Measurements from ENCODE around the gene CRIP2.

The CRIP2 gene

GRCh38 chr14:105465209-105466031 lies 9.2 kb upstream of the CRIP2 start:
- no peak for FAIRE-seq

- FAIRE-seq, result no peak
These were observed 7.9 kb upstream of the CRIP2 start for GRCh38 chr14:105466531-105467248.

GRCh38 chr14:105467249-105467941 lies 7.2 kb upstream of the CRIP2 start:
- FAIRE-seq, result no peak

GRCh38 chr14:105467942-105468471 lies 6.6 kb upstream of the CRIP2 start:
- FAIRE-seq, result no peak

GRCh38 chr14:105468621-105469241 lies 5.9 kb upstream of the CRIP2 start:
- FAIRE-seq, result no peak

- FAIRE-seq, result no peak
These were observed 4.9 kb upstream of the CRIP2 start for GRCh38 chr14:105469456-105470349.

GRCh38 chr14:105470350-105471296 lies 4.0 kb upstream of the CRIP2 start:
- no peak for FAIRE-seq

GRCh38 chr14:105471297-105471821 lies 3.3 kb upstream of the CRIP2 start:
- FAIRE-seq, result no peak

GRCh38 chr14:105471823-105472485 lies 2.7 kb upstream of the CRIP2 start:
- no peak for FAIRE-seq

GRCh38 chr14:105472486-105472991 lies 2.1 kb upstream of the CRIP2 start:
- FAIRE-seq, result no peak

GRCh38 chr14:105473033-105473676 lies 1.5 kb upstream of the CRIP2 start:
- no peak for FAIRE-seq

GRCh38 chr14:105473677-105474482 lies 741 bp upstream of the CRIP2 start:
- no peak for FAIRE-seq

- no peak for FAIRE-seq
These were observed 862 bp downstream of the CRIP2 start for GRCh38 chr14:105475269-105476096.

- FAIRE-seq, result no peak
These were observed 1.6 kb downstream of the CRIP2 start for GRCh38 chr14:105476097-105476830.

- no peak for FAIRE-seq
These were observed 2.4 kb downstream of the CRIP2 start for GRCh38 chr14:105476831-105477659.
